ENCODE measurements around the gene SZT2.

- TF ChIP-seq SUZ12 (IDR thresholded peaks at IDR 0.05; ENCODE audit: extremely low read depth, insufficient read depth, insufficient read length) (no peak), ZNF274 (IDR thresholded peaks at IDR 0.05; ENCODE audit: low read depth, low read length) (no peak)
Observed at GRCh38 chr1:43426221-43426620, 36.5 kb downstream of the SZT2 start.
